NCI-H187 (cell line): ENCODE measurements around the gene PROM2.
"Not testable (repeated sequence)": the region's sequence is repeated elsewhere in the genome, so short reads cannot be mapped to it uniquely, and the experiment has no call there.

Experiments
- DNase-seq, 2 experiments: peaks; one replicate each; lab custom pipeline; 2025; lab: John Stamatoyannopoulos, UW

PROM2 gene

GRCh38 chr2:95268211-95269035, 5.8 kb upstream of the PROM2 start:
- DNase-seq, result no peak

DNA sequence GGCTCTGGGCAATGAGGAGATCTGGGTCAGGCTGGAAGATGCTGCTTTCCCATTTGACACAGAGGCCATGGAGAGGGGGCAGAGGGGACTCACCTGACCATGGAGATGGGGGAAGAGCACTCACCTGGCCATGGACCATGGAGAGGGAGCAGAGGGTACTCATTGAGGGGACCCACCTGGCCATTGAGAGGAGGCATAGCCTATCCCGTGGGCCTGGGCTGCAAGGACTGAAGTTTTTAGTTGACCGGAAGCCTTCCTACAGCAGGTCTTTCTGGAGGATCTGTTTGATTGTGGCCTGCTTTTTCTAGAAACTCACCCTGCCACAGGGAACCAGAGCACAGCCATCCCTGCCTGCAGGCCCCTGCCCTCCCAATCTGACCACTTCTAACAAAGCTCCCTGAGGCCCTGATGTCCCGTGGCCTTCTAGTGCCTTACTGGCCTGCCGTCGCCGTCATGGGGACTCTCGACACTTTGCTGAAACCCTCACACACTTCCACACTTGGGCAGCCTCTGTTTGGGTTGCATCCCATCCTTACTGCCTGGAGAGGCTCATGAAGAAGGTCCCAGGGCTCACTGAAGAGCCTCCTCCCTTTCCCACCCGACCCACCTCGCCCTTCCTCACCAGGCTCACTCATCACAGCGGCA, 5.1 kb upstream of the PROM2 start:
- no peak for DNase-seq

DNA sequence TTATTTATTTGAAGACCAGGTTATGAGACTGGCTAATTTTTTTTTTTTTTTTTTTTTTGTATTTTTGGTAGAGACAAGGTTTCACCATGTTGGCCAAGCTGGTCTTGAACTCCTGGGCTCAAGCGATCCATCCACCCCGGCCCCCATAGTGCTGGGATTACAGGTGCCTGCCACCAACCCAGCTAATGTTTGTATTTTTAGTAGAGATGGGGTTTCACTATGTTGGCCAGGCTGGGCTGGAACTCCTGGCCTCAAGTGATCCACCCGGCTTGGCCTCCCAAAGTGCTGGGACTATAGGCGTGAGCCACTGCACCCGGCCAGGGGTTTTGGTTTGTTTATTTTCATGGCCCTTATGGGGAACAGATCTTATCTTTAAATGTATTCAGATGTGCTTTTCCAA, 4.5 kb upstream of the PROM2 start:
- DNase-seq, result not testable (repeated sequence)

GRCh38 chr2:95270541-95271081, 3.6 kb upstream of the PROM2 start:
- no peak for DNase-seq

GRCh38 chr2:95271381-95271971, 2.8 kb upstream of the PROM2 start:
- no peak for DNase-seq

GRCh38 chr2:95272299-95272751, 1.9 kb upstream of the PROM2 start:
- DNase-seq, result no peak

DNA sequence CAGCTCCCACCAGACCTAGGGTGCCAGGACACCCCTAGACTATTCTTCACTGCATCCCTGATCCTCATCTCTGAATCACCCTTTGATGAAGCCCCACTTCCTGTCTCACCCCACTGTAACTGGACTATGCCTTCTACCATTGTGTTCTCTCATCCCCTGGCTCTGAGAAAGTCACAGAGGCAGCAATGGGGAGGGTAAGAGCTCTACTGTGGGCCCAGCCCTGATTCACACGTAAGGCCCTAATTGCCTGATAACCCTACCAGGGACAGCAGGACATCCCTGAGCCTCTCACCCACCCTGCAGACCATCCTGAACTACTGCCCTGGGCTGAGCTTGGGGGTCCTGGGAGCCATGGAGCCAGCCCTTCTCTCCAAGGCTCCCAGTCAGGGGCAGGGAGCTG, 1.5 kb upstream of the PROM2 start:
- no peak for DNase-seq

- no peak for DNase-seq
Measured at GRCh38 chr2:95273566-95274290, 521 bp upstream of the PROM2 start.

DNA sequence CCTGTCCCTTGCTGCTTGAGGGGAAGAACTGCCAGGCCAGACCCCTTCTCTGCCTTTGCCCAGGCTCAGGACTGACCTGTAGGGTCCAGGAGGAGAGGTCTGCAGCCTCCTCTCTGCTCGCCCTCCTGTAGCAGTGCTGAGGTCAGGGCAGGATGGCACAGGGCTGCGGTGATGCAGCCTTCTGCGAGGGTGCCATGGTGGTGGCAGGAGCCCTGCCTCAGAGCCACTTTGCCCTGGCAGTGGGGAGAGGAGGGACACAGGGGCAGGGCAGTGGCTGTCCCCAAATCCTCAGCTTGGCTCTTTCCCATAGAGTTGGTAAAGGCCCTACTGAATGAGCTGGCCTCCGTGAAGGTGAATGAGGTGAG, 884 bp downstream of the PROM2 start:
- no peak for DNase-seq

DNA sequence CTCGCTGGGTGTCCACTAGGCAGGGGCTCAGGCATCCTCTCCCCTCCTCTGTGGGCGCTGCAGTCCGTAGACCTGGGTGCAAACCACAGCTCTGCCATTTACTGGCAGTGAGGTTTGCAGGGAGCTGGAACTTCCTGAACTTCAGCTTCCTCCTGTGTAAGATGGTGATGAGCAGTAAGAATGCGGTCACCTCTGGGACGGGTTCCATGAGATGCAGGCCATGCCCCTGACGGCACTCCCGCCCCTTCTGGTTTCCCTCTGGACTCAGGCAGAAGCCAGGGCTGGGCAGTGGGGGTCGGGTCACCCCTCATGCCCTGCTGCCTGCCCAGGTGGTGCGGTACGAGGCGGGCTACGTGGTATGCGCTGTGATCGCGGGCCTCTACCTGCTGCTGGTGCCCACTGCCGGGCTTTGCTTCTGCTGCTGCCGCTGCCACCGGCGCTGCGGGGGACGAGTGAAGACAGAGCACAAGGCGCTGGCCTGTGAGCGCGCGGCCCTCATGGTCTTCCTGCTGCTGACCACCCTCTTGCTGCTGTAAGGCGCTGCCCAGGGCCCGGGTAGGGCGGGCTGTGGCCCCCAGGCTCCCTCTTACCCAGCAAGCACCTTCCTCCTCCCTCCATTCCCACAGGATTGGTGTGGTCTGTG, 1.5 kb downstream of the PROM2 start:
- no peak for DNase-seq

- no peak for DNase-seq
Measured at GRCh38 chr2:95276244-95276887, 2.1 kb downstream of the PROM2 start.

DNA sequence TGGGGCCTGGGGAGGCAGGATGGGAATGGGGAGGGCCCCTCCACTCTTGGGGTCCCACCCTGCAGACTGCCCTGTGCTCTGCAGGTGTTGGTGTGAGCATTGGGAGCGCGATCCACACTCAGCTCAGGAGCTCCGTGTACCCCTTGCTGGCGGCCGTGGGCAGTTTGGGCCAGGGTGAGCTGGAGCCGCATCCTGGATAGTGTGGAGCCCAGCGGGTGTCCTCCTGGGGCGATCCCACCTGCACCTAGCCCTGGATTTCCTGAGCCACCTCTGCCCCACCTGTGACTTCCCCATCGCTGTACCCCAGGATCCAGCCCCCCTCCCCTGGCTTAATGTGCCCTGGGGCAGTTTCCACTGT, 2.6 kb downstream of the PROM2 start:
- no peak for DNase-seq

GRCh38 chr2:95277246-95277906, 3.1 kb downstream of the PROM2 start:
- no peak for DNase-seq

- DNase-seq, result no peak
Measured at GRCh38 chr2:95278051-95278471, 3.8 kb downstream of the PROM2 start.

GRCh38 chr2:95278637-95279225, 4.5 kb downstream of the PROM2 start:
- no peak for DNase-seq

- no peak for DNase-seq
Measured at GRCh38 chr2:95279435-95280035, 5.3 kb downstream of the PROM2 start.

GRCh38 chr2:95281071-95281470, 6.8 kb downstream of the PROM2 start:
- DNase-seq, result no peak

GRCh38 chr2:95281786-95282185, 7.5 kb downstream of the PROM2 start:
- DNase-seq, result no peak

DNA sequence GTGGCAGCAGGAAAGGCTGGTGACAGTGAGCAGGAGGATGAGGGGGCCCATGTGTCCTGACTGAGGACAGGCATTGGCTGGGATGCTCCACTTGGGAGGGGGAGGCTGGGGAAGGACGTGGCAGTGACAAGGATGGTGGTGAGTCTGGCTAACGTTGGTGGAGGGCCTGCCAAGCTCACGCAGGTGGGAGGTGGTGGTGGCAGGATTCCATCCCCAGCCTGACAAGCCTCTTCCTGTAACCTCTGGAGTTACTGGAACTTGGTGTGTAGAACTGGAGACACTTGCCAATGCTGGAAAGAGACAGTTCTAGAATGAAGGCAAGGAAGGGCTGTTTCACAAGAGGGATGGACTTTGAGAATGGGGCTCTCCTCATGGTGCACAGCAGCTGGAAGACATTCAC, 8.2 kb downstream of the PROM2 start:
- DNase-seq, result no peak

DNA sequence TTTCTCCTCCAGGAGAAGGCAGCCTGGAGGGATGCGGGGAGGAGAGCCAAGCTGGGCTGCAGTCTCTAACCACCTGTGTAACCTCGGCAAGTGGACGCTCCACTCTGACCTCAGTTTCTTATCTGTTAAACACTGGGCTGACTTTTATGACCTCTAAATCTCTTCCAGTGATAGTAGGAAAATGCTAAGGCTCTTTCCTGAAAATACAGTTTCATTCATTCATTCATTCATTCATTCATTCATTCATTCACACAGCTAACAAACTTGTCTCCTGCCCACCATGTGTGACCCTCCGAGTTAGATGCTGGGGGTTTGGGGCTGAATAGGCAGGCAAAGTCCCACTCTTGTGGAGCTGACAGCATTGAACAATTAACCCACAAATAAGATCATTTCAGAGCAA, 9.3 kb downstream of the PROM2 start:
- DNase-seq, result no peak
